ENCODE results near the gene FOXO4. TPM values are rescaled to one million over a fixed set of nuclear protein-coding genes. Genes with fewer than 3 reads are reported as not detected.

FOXO4 gene
- total and polyA plus RNA-seq, 2 experiments from 2014 or later: 8.0 to 31.4 TPM

- TF ChIP-seq ZNF462 (CRISPR knock-in tag; IDR thresholded peaks at IDR 0.05): no peak
- no peak for TF ChIP-seq ETS1 (IDR thresholded peaks at IDR 0.05)
- TF ChIP-seq POLR2AphosphoS5 (IDR thresholded peaks at IDR 0.05; ENCODE audit: low read depth): no peak
- TF ChIP-seq ZNF331 (CRISPR knock-in tag; IDR thresholded peaks at IDR 0.05; ENCODE audit: low read depth): no peak
These were observed 47.9 kb downstream of the FOXO4 start (continued) for GRCh38 chrX:71143508-71143907.

- peak within 1 kb of the TSS; percentile 71 for H3K4me3 Mint-ChIP-seq
- H3K27ac Mint-ChIP-seq: no peak within 1 kb of the TSS
- no peaks in the 10 kb centered on the region for H4K20me1 ChIP-seq (replicated peaks; ENCODE audit: insufficient read depth)
- peak within 1 kb of the TSS; percentile 87 for H3K4me2 ChIP-seq
- H3K36me3 ChIP-seq (ENCODE audit: insufficient read depth): no peaks in the 10 kb centered on the region
- ATAC-seq (peak; percentile 56), DNase-seq (ENCODE audit: low spot score) (peak; percentile 59)
- no peaks in the 10 kb centered on the region for H3K9me3 Mint-ChIP-seq
- no peak for TF ChIP-seq NANOG (IDR thresholded peaks at IDR 0.05; ENCODE audit: borderline replicate concordance)
- 0 out of 2 replicates have a peak, but pooled peaks have one; percentile 10 for TF ChIP-seq POLR2AphosphoS5 (IDR thresholded peaks at IDR 0.05; ENCODE audit: low read depth)
- no peaks in the 10 kb centered on the region for H3F3A ChIP-seq (replicated peaks; ENCODE audit: low read depth)
- H3K9me2 ChIP-seq (ENCODE audit: insufficient read depth): no peaks in the 10 kb centered on the region
- peaks cover 4% of the 10 kb centered on the region for H3K27me3 Mint-ChIP-seq (ENCODE audit: insufficient read depth, low read depth, poor library complexity)
- H3K36me3 Mint-ChIP-seq (ENCODE audit: low read depth): peaks cover 13% of the 10 kb centered on the region; the same call in 2 of the 3 replicates
- peaks cover 8% of the 10 kb centered on the region; the same call in 1 of the 2 replicates for H3K4me1 ChIP-seq (ENCODE audit: insufficient read depth)
- H3K4me3 ChIP-seq: peak within 1 kb of the TSS; percentile 76
- no peak within 1 kb of the TSS for H2AFZ ChIP-seq
- peaks cover 23% of the 10 kb centered on the region for H3K4me1 Mint-ChIP-seq
- H3K27ac ChIP-seq (ENCODE audit: low read depth): no peak within 1 kb of the TSS
- no peaks in the 10 kb centered on the region for H3K27me3 ChIP-seq (ENCODE audit: insufficient read depth)
- no peaks in the 10 kb centered on the region for H3K79me2 ChIP-seq (replicated peaks; ENCODE audit: insufficient read depth)
These were observed 49.0 kb downstream of the FOXO4 start, which contains the start of gene NLGN3 for GRCh38 chrX:71144651-71145050. NLGN3 (plus strand) TSS chrX:71144841; CDS start chrX:71147750, 2,909 bp downstream.

Measured in GM23338 (cell line).